HG03196 (cell line): ENCODE data around the gene SCNN1B.

Experiments
- ATAC-seq: cut with Tn5 transposase; IDR thresholded peaks from one replicate; pipeline ENCODE4 v1.9.1; 2021; ENCODE audit not compliant: unreplicated experiment

SCNN1B gene

DNA sequence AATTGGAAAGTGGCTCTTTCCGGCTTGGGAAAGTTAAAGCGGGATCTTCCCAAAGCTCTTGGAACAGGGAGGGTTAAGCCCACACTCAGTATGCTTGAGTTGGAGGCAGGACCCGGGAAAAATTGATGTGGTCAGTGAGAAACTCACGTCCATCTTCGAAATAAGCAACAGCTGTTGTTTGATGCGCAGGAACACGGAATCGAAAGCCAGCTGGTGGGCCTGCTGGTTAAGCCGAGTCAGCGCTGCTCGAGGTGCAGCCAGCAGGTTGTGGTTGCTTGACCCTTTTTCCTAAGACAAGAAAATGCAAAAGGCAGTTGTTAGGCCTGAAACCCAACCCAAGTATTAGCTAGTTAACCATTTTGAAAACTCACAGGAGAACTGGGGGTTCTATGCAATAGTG is 101.4 kb downstream of the SCNN1B start:
- ATAC-seq: no peak

DNA sequence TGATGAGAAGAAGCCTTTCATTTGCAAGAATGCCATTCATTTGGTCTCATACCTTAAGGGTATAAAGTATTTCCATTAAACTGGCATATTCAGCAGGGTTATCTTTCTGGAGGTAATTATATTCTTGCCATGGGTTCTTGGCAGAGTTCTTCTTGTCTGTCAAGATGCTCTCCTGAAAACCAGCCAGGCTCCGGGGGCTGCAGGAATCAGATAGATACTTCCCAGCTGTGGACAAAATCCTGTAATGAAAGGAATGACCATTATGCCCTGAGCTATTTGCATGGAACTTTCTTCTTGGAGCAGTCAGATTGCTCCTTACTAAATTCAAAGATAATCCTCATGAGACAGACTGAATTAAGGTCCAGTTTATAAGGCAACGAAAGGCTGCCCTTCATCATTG is 103.9 kb downstream of the SCNN1B start:
- ATAC-seq: no peak

DNA sequence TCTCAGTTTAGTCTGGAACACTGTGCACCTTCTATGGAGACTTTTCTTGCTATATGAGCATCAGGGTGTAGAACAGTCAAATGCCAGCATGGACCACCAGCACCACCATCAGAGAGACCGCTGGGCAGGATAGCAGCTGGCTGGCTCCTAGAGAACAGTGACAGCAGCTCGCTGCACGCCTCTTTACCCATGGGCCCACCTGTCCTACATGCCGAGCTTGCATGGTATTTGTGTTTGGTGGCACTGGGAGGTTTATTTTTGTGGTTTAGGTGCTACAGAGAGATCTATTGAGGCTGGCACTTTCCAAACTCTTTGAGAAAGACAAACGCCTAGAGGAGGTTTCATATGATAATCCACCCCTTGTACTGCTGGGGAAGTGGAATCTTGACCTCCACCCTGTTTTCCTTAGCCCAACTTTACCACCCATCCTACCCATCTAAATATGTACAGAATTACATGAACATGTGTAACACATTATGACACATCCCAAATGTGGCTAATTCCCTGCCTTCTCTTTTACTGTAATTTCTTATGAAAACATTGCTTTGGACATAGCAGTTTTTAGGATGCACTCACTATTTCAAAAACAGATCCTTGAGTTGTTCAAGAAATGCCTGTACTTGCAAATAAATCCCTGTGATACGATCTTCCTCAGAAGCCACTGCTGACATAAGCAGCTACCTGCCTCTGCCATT is 104.6 kb downstream of the SCNN1B start:
- no peak for ATAC-seq

DNA sequence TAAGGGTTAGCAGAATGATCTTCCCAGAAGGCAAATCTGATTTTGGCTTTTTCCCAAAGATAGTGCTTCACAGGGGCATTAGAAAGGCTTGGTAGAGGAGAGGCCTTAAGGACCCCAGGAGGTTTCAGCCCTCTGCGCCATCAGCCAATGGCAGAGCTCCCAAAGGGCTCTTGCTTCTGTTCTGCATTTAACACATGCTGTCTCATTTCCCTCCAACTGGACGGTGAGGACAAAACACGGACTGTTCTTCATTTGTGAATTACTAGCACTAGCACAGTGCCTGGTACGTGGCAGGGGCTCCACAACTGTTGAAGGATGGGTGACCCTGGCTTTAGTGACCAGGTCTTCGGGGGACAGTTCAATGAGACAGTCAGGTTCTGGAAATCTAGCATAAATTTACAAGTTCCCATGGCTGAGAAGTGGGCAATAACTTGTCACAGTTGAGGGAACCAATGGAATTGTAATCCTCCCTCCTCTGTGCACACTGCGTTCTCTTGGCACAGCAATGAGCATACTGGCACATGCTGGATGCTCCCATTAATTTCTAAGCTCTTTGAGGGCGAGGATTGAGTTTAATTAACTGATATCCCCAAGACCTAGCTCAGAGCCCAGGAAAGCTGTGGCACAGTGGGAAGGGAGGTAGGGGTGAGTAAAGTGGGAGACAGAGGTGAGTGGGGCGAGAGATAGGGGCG is 105.5 kb downstream of the SCNN1B start:
- no peak for ATAC-seq

DNA sequence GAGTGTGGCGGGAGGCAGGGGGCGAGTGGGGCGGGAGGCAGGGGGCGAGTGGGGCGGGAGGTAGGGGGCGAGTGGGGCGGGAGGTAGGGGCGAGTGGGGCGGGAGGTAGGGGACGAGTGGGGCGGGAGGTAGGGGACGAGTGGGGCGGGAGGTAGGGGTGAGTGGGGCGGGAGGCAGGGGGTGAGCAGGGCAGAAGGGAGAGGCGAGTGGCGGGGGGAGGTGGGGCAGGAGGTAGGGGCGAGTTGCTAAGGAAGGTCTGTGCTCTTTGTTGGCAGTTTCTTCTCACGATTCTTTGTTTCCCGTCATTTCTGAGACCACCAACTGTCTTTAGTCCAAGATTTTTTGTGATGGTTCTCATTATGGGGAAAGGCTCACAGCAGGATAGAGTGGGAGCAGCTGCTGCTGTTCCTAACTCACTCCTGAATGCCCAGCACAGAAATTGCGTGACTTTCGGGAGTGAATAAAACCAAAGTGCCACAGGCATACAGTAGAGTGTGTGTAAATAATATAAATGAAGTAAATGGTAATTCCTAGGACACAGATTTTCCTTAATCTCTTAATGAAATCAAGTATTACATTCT is 106.2 kb downstream of the SCNN1B start:
- no peak for ATAC-seq

GRCh38 chr16:23408823-23409298 is 106.8 kb downstream of the SCNN1B start:
- no peak for ATAC-seq

DNA sequence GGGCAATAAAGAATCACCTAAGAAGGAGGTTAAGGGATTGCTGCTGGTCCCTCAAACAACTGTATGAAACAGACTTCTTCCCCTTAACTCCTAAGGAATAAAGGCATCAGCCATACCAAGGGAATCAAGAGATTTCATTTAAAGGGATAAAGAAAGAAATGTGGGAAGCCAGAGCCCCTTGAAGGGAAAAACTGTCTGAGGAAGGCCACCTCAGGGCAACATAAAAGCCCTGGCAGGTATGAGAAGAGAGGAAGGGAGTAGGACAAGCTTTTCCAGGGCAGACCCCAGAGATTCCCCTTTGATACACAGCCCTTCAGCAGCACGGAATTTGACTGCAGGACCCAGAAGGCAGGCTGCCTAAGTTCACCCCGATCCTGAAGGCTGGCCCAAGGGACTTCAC is 107.4 kb downstream of the SCNN1B start:
- no peak for ATAC-seq

GRCh38 chr16:23410176-23410575 is 108.1 kb downstream of the SCNN1B start:
- ATAC-seq: no peak

GRCh38 chr16:23414731-23415130 is 112.6 kb downstream of the SCNN1B start:
- no peak for ATAC-seq

GRCh38 chr16:23416816-23417215 is 114.7 kb downstream of the SCNN1B start:
- ATAC-seq: no peak

DNA sequence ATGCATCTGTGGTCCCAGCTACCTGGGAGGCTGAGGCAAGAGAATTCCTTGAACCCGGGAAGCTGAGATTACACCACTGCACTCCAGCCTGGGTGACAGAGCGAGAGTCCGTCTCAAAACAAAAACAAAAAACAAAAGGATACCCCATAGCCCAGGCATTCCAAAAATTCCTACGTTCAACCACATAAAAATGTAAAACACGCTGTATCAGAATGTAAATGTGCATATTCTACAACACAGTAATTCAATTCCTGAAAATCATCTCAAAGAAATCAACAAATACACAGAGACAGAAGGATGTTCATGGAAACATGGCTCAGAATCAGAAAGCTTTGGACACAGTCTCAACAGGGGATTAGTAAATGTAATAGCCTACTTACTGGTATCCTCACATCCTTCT is 117.9 kb downstream of the SCNN1B start:
- ATAC-seq: no peak

GRCh38 chr16:23423496-23424049 is 121.5 kb downstream of the SCNN1B start:
- no peak for ATAC-seq

- no peak for ATAC-seq
Measured at GRCh38 chr16:23424292-23424958, 122.3 kb downstream of the SCNN1B start.

- no peak for ATAC-seq
Measured at GRCh38 chr16:23428351-23428750, 126.2 kb downstream of the SCNN1B start.
